ENCODE data around the gene SAMD4B.

DNA sequence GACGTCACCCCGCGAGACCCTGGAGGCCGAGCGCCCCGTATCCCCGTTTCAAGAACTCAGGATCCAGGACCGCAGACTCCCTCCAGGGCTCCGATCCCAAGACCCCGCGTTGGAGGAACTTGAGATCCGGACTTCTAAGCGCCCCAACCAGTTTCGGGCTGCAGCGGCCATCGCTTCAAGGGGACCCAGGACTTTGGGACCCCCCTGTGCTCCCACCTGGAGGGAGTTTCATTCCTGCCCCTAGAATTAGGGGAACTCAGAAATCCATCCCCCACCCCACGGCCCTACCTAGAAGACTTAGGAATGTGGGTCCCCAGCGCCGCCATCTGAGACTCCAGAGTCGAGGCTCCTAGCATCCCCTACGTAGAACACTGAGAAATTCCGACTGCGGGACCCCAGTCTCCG, 70.6 kb downstream of the SAMD4B start:
- TF ChIP-seq, protein P1, sequence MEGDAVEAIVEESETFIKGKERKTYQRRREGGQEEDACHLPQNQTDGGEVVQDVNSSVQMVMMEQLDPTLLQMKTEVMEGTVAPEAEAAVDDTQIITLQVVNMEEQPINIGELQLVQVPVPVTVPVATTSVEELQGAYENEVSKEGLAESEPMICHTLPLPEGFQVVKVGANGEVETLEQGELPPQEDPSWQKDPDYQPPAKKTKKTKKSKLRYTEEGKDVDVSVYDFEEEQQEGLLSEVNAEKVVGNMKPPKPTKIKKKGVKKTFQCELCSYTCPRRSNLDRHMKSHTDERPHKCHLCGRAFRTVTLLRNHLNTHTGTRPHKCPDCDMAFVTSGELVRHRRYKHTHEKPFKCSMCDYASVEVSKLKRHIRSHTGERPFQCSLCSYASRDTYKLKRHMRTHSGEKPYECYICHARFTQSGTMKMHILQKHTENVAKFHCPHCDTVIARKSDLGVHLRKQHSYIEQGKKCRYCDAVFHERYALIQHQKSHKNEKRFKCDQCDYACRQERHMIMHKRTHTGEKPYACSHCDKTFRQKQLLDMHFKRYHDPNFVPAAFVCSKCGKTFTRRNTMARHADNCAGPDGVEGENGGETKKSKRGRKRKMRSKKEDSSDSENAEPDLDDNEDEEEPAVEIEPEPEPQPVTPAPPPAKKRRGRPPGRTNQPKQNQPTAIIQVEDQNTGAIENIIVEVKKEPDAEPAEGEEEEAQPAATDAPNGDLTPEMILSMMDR (IDR thresholded peaks at IDR 0.05) = no peak
- TF ChIP-seq POLR2A (IDR thresholded peaks at IDR 0.05) (no peak), EP300 (IDR thresholded peaks at IDR 0.05) (no peak)
